ENCODE data around the gene SHPK.

The SHPK gene

DNA sequence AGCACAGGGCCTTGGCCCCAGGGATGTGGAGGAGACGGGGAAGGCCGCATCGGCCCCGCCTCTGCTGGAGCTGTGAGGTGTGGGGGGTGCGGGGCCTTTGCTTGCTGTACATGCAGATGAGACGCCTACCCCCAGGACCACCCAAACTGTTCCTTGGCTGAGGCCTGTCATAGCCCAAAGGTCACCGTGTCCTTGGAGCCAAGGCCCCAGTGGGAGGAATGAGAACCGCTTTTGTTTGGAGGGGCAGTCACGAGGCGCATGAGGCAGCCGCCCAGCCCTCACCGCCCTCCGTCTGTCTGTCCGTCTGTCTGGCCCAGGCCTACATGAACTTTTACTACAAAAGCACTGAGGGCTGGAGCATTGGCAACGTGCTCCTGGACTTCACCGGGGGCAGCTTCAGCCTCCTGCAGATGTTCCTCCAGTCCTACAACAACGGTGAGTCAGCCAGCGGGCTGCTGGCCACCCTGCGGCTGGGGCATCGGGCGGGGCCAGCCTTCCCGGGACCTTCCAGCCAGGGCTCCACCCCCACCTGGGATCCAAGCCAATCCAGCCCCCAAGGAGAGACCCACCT is 23.6 kb upstream of the SHPK start:
- DNase-seq, result no peak

DNA sequence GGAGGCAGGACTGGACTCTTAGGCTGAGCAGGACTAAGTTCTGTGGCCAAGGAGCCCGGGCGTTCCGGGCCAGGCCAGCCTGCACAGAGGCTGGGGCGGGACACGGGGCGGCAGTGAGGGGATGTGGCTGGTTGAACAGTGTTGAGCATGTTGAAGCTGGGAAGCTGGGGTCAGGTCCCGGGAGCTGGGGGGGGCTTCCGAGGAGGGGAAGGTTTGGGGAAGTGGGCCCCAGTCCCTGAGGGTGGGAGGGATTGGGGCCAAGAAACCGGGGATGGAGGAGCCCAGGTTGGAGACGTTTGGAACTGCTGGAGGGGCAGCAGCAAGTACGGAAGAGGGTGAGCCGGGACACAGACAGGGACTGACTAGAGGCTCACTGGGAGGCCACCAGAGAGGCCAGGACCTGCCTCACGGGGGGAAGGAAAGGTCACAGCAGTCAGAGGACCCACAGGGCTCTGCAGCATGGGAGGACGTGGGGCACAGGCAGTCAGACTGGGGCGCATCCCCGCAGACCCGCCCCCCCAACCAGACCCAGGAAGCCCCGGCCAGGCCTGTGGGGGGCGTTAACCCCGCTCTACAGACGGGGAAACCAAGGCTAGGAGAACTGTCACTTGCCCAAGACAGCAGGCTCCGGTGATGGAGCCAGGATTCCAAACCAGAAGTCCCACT is 22.9 kb upstream of the SHPK start:
- no peak for DNase-seq

DNA sequence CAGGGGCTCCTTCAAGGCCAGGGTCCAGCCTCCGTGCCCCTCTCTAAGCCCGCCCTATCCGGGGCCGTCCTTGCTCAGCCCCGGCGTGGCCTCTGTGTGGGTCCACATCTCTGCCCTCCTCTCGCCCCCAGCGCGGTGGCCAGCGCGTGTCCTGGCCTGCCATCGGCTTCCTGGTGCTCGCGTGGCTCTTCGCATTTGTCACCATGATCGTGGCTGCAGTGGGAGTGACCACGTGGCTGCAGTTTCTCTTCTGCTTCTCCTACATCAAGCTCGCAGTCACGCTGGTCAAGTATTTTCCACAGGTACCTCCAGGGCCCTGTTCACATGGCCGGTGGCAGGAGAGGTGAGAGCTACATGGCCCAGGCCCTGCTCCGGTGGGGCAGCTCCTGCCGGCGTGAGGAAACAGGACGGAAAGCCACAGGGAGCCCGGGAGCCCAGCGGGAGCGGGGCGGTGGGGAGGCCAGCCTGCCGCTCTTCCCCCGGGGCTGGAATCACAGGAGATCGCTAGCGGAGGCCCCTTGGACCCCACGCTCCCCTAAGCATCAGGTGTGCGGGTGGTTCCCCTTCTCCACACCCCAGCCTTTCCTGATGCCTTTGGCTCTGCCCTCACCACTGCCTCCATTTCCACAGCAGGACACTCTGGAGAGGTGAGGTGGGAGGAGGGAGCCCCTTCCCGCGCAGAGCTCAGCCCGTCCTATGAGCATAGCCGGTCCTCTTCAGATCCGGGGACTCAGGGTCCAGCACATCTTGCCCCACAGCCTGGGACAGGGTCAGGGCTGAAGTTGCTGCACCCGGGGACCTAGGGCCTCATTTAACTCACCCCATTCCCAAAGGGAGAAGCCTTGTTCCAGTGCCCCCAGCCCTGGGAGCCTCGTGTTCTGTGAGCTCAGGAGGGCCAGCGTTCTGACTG is 22.1 kb upstream of the SHPK start:
- DNase-seq, result no peak

DNA sequence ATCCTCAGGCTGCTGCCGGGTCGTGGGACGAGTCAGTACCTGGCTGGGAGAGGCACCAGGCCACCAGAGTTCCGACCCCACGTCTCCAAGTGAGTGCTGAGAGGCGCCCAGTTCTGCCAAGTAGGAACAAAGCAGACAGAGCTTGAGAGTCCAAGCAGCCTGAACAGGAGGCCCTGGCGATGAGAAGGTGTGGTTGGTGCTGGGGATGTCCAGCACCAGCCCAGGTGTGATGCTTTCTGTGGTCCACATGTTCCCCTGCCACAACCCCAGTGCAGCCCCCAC is 21.5 kb upstream of the SHPK start:
- no peak for DNase-seq

DNA sequence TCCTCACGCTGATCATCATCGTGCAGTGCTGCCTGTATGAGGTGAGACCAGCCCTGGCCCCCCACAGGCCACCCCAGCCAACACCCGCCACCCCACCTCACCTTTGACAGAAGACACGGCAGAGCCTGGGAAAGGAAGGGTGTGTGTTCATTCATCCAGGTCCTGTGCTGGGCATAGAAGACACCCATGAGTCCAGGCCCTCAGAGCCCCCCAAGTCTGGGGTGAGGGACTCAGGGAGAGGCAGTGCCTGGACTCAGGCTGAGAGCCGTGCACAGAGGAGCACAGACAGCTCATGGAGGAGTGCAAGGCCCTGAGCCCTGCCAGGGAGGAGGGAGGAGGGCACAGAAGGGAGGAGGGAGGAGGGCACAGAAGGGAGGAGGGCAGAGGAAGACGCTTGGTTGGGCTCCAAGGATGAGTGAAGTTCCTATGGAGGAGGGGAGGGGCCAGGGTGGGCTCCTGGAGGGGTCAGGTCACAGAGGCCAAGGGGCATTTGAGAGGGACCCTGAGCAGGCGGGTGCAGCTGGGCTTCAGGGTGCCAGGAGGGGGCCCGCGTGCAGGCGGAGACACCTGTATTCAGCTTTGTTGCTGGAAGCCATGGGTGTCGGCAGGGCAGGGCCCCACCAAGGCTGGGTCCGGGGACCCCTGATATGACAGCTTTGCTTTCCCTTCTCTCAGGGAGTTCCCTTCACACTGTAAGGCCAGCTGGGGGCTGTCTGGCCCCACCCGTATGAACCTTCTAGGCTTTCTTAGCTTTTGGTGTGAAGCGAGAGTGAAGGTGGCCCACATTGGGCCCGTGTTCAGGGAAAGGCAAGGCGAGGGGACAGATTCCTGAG is 20.9 kb upstream of the SHPK start:
- no peak for DNase-seq

DNA sequence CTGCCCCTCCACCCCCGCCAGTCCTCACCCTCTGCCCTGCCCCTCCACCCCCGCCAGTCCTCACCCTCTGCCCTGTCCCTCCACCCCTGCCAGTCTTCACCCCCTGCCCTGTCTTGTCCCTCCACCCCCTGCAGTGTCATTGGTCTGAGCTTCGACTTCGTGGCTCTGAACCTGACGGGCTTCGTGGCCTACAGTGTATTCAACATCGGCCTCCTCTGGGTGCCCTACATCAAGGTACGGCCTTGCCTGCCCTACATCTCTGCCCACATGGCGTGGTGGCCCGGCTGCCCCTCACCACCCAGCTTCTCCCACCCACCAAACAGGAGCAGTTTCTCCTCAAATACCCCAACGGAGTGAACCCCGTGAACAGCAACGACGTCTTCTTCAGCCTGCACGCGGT is 20.3 kb upstream of the SHPK start:
- DNase-seq, result no peak

DNA sequence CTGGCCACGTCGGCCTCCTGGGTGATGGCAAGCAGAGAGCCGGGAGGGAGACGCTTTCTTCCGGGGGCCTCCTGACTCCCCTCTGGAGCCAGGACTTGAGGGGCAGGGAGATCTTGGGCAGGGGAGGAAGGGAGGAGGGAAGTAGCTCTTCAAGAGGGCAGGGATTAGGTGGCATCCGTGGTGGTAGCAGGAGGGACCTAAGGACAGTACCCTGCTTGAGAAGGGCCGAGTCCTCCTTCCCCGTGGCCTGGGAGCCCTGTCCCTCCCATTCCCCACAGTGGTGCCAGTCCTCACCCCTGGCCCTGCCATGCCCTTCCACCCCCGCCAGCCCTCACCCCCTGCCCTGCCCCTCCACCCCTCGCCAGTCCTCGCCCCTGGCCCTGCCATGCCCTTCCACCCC is 19.7 kb upstream of the SHPK start:
- no peak for DNase-seq

DNA sequence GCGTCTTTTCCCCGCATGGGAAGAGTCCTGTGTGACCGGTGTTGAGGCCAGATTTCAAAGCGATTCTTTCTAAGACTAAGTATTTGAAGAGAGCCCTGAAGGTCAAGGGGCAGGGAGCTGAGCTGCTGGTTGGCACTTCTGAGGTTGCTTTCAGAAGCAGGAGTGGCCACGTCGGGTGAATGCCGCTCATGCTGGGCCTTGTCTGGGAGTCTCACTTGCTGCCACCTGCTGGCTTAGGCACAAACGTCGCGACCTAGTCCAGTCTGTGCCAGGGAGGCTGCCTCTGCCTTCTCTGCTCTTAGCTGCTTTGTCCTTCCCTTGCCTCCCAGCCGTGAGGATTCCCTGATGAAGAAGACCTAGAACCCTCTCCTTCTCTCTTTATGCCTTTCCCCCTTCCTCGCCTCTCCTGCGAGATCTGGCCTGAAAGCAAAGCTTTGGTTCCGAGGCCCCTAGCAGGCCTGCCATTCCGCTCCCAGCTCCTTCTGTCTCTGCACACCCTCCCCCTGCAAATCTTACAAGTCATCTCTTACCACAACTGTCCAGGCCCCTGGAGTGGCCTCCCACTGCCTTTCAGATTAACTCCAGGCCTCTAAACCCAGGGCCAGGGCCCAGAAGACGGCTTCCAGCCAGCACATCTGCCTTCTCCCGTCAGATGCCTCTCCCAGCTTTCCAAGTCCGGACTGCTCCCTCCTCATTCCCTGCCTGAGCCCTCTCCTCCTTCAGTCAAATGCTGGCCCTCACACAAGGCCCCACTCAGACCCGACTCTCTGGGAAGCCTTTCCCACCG is 11.9 kb upstream of the SHPK start:
- peak; percentile 60 to 71 for DNase-seq

DNA sequence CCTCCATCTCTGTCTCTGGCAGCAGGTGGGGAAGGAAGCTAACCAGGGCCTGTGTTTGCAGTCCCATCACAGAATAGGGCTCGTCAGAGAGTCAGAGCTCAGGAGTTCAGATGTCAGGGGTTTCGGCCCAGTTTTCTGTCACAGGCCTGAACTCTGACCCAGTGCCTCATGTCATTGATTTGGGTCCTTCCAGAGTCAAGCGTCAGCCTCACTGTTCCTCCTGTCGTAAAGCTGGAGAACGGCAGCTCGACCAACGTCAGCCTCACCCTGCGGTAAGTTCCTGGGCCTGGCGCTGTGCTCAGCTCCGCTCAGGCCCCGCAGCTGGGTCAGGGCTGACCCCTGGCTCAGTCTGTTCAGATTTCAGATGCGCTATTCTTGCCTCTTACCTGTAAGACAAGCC is 11.2 kb upstream of the SHPK start:
- no peak for DNase-seq

DNA sequence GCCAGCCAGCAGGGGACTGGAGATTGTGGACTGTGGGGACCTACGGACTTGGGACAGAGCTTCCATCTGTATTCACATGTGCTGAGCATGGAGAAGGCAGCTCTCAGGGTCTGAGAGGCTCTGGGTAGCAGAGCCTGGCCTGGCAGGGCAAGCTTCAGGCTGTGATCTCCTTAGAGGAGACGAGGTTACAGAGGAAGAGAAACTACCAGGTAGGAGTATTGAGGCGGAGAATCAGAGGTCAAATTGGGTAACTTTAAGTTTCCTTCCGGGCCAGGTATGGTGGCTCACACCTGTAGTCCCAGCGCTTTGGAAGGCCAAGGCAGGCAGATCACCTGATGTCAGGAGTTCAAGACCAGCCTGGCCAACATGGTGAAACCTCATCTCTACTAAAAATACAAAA is 9.3 kb upstream of the SHPK start:
- no peak for DNase-seq

DNA sequence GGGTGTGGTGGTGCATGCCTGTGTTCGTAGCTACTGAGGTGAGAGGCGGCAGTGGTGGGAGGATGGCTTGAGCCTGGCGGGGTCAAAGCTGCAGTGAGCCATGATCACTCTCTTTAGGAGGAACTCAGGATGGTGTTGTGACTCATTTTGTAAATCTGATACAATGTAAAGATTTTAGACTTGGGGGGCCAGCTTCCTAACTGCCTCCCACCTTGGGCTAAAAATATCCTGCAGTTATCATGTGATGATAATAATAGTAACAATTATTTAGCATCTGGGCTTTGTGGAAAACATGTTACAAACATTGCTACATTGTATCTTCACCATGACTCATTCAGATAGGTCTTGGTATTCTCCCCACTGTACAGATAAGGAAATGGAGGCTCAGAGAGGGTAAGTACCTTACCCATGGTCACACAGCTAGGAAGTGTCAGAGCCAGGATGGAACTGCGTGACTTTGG is 7.9 kb upstream of the SHPK start:
- no peak for DNase-seq

DNA sequence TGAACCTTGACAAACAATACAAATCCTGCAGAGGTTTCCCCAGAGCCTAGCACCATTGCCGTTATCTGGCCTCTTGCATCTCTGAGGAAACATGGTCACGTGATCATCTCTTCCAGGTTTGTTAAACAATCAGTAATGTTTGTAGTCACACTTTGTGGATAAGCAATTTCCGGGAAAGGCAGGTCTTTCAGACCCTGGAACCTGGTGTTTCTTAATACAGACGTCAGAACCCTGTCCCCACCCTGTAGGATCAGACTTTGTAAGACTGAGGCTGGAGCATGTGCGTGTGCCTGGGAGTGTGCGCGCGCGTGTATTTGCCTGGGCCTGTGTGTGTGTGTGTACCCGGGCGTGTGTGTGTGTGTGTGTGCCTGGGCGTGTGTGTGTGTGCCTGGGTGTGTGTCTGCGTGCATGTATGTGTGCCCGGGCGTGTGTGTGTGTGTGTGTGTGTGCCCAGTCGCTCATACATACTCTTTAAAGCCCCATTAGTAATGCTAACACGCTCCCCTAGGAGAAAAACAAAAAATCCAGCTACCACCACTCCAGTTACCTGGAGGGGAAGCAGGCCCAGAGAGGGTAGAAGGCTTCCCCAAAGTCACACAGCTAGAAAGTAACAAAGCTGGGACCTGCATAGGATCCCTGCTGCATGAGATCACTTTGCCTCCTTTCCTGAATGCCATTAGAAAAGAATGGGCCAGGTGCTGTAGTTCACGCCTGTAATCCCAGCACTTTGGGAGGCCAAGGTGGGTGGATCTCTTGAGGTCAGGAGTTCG is 5.9 kb upstream of the SHPK start:
- DNase-seq, result no peak

DNA sequence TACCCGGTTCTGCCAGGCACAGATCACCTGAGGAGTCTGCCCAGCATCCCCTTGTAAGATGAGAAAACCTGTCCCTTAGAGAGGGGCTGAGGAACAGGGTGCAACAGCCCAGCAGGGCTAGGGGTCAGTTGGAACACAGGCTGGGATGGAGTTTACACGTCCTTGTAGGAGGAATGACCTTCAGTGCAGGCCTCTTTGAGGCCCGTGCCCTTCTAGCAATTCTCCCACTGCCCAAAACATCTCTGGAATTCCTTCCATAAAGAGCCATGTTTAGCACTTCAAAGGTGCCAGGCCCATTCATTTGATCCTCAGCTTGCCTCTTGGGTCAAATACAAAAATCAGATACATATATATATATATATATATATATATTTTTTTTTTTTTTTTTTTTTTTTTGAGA is 5.0 kb upstream of the SHPK start:
- no peak for DNase-seq

DNA sequence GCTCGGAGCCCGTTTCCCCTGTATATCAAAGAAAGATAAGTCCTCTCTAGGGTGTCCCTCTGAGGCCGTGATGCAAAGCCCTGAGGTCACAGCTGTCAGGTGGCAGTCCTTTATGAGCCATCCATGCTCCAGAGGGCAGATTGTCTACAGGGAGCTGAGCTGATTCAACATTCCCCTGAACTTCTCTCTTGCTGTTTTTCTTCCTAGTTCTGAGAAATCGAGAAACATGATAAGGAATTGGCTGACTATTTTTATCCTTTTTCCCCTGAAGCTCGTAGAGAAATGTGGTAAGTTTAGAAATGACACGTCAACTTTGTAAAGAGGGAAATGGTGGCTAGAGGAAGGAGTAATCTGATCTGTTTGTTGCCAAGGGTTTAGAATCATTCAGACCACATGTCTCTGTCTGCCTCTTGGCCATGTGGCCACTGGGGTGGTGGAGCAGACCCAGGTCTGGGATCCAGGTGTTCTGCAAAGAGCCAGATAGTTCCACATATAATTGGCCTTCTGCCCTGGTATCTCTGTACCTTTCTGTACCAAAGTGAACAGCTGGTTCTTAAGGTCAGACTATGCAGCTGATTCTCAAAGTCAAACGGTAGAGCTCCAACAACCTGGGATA is 4.0 kb upstream of the SHPK start:
- DNase-seq, result no peak

DNA sequence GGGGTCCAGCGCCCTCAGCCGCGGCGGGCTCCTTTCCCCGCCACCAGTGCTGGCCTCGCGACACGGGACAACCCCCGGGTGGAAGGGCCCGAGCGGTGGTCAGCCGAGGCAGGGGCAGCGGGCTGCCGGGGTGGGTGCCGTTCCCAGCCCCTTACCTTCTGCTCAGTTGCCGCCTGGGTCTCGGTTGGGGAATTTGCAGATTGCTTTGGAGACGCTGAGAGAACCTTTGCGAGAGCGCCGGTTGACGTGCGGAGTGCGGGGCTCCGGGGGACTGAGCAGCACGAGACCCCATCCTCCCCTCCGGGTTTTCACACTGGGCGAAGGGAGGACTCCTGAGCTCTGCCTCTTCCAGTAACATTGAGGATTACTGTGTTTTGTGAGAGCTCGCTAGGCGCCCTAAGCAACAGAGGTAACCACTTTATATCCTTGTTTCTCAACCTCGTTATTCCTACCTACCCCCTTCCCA is 891 bp upstream of the SHPK start:
- peak in 1 of 2 experiments; percentile 18 for DNase-seq

DNA sequence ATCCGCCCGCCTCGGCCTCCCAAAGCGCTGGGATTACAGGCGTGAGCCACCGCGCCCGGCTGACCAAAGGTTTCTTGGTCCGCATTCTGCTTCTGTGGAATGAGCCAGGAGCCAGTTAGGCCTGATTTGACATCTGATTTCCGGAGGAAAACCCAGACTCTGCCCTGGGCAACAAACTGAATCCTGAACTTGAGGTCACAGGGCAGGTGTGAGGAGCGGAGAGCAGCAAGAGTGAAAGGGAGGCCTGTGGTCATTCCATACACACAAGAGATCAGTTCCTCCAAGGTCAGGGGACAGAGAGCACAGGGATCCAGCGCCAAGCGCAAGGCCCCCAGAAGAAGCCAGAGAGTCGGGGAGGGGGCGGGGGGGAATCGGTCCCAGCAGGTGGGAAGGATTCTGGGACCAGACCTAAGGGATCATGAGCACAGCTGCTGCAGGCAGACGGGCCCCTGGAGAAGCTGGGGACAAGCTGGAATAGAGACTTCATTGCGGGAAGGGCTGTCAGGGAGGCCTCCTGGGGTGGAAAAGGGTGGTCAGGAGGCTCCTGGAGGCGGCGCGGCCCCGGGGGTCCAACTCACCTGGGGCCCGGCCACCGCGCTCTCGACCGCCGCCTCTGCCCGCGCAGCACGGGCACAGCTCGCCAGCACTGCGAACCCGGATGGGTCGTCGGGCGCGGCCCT is 436 bp downstream of the SHPK start:
- peak in 1 of 2 experiments; percentile 67 for DNase-seq

DNA sequence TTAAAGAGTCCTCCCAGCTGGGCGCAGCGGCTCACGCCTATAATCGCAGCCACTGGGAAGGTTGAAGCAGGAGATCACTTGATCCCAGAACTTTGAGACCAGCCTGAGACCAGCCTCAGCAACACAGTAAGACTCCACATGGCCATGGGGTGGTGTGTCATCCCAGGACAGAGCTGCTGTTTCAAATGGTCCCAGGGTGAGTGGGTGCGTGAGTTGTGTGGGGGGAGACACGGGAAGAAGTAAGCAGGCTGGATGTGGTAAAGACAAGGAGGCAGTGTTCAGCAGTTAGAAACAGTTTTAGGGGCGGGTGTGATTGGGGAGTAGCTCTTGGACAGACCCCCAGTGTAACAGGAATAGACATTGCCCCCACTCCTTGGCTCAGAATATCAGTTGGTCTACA is 3.8 kb downstream of the SHPK start:
- no peak for DNase-seq

DNA sequence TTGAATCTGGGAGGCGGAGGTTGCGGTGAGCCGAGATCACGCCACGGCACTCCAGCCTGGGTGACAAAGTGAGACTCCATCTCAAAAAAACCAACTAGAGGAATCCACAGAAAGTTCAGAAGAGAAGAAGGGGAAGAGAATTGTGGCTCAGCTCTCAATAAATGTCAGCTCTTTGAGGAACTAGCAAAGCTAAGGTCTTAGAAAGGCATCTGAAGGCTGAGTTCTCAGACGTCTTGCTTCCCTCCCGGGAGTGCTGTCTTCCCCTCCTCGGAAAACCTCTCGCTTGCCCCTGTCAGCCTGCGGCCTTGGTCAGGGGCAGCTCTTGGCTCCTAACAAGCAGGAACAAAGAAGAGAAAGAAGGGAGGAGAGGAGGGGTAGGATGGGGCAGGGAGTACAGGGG is 5.3 kb downstream of the SHPK start:
- no peak for DNase-seq

DNA sequence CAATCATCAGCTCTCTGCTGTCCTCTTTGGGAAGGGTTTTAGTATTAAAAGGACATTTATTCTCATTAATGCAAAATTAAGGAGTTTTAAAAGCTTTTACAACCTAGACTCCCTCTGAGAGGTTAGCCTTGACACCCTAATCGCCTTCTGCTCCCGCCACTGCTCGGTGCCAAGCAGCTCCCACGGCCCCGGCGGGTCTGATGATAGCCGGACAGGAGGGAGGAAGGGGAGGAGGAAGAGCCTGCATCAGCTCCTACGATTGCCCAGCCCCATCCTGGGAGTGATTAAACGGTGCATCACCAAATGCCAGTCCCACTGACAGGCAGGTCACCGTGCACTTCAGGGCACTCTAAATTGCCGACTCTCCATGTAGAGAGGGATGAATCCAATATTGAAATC is 8.3 kb downstream of the SHPK start:
- no peak for DNase-seq

Measured in SHP77 (cell line).